Mucosa of gallbladder (tissue), 1 donor: Measurements from ENCODE around the gene GDAP2. TPM values are rescaled to one million over a fixed set of nuclear protein-coding genes. Genes with fewer than 3 reads are reported as not detected.

ENCODE experiments used
- total RNA-seq: library from RNA; stranded (reverse); gene quantifications from one replicate; pipeline ENCODE4 v1.2.1, GENCODE V29; 2021
- donor health status: DM: no; HTN: no; CAD: no.

Gene GDAP2
- total RNA-seq, 1 donor from 2014 or later = 30.1 TPM

Other genes starting within 250 kb of the GDAP2 start
- 10.8 TPM for gene WDR3, start 118 bp upstream of the GDAP2 start, total RNA-seq